Endometrial microvascular endothelial cells (primary cell): Measurements from ENCODE around the gene MOSMO. TPM values are rescaled to one million over a fixed set of nuclear protein-coding genes. Genes with fewer than 3 reads are reported as not detected.
"Not testable (repeated sequence)": the region's sequence is repeated elsewhere in the genome, so short reads cannot be mapped to it uniquely, and the experiment has no call there.

Source experiments
- in situ Hi-C: cut with HindIII; loops from 2 replicates; pipeline ENCODE4 v1.10.0; 2017; ENCODE audit warnings: low sequenced_read_pairs, low pct_unique_long_range_greater_than_20kb; ENCODE audit errors: inconsistent ontology term
- total RNA-seq: library from RNA; depleted of rRNA; stranded (reverse); fragments of >200 nt; gene quantifications from one replicate; pipeline ENCODE4 v1.2.3, GENCODE V29; 2015; ENCODE audit errors: inconsistent ontology term

MOSMO gene
- total RNA-seq, 1 donor from 2014 or later: 42.5 TPM

DNA sequence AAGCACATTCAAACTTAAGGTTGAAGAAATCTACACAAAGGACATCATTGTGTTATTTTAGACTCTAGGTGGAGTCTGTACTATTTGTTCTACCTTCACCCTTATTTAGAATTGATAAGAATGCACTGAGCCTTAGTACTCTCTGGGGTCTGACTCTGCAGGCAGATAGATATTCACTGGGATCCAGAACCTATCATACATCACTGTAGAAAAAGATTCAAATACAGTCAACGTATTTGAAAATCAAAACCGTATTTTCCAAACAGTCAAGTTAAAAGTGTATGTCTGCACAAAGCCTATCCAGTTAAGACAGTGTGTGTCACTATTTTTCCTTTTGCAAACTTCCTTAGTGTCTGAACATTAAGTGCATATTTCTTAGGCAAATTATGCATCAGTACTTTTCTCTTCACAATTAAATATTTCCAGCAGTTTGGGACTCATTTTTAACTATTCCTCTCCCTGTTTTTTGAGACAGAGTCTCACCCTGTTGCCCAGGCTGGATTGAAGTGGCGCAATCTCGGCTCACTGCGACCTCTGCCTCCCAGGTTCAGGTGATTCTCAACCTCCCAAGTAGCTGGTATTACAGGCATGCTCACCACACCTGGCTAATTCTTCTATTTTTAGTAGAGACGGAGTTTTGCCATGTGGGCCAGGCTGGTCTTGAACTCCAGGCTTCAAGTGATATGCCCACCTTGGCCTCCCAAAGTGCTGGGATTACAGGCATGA lies 22.3 kb downstream of the MOSMO start:
- in situ Hi-C loops: no loop called here

DNA sequence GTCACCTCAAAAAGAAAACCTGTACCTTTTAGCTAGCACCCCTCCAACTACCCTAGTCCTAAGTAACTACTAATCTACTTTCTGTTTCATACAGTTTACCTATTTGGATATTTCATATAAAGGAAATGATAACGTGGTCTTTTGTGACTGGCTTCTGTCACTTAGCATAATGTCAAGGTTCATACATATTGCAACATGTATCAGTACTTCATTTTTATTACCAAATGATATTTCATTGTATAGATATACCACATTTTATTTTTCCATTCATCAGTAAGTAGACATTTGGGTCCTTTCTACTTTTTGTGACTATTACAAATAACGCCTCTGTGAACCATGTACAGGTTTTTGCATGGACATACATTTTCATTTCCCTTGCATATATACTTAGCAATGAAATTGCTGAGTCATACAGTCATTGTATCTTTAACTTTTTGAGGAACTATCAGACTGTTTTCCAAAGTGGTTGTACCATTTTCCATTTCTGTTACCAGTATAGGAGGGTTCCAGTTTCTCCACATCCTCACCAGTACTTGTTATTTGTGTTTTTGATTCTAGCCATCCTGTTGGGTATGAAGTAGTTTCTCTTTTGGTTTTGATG lies 23.7 kb downstream of the MOSMO start:
- in situ Hi-C loops: no loop called here

DNA sequence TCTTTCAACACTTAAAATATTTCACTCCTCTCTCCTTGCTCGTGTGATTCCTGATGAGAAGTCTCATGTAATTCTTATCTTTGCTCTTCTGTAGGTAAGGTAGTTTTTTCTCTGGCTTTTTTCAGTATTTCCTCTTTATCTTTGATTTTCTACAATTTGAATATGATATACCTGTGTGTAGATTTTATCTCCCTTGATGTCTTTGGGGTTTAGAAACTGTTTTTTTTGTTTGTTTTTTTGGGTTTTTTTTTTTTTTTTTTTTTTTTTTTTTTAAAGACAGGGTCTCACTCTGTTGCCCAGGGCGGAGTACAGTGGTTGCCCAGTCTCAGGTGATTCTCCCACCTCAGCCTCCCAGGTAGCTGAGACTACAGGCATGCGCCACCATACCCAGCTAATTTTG lies 26.6 kb downstream of the MOSMO start:
- in situ Hi-C loops: no loop called here

DNA sequence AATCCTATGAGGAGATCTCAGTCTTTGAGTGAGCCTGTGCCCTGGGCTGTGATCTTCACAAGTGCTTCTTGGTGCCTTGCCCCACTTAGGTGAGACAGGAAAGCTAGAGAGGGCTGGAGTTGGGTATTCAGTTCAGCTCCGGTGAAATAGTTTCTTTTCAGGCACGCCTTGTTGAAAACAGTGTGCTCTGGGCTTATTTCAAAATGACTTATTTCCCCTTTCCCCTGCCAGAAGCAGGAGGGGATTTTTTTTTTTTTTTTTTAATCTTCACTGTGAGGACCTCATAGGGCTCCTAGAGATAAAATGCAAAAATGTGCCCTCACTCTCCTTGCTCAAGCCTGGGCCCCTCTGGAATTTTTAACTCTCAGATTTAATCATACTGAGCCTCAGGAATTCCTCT lies 27.2 kb downstream of the MOSMO start:
- in situ Hi-C loops: no loop called here

DNA sequence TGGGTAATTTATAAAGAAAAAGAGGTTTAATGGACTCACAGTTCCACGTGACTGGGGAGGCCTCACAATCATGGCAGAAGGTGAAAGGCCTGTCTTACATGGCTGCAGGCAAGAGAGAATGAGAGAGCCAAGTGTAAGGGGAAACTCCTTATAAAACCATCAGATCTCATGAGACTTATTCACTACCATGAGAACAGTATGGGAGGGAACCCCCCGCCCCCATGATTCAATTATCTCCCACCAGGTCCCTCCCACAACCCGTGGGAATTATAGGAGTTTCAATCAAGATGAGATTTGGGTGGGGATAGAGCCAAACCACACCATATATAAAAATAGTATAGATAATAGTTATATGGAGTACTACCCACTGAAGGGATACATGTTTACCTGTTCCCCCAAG lies 36.0 kb downstream of the MOSMO start:
- in situ Hi-C loops: not testable (repeated sequence)

DNA sequence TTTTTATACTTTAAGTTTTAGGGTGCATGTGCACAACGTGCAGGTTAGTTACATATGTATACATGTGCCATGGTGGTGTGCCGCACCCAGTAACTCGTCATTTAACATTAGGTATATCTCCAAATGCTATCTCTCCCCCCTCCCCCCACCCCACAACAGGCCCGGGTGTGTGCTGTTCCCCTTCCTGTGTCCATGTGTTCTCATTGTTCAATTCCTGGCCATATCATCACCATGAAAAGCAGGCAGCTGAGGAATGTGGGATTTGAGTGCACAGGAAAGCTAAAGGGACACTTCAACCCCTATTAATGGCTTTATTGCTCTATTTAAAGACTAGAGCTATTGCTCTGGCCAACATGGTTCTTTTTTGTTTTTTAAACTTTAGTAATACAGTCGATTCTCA lies 38.0 kb downstream of the MOSMO start:
- in situ Hi-C loops: not testable (repeated sequence)

DNA sequence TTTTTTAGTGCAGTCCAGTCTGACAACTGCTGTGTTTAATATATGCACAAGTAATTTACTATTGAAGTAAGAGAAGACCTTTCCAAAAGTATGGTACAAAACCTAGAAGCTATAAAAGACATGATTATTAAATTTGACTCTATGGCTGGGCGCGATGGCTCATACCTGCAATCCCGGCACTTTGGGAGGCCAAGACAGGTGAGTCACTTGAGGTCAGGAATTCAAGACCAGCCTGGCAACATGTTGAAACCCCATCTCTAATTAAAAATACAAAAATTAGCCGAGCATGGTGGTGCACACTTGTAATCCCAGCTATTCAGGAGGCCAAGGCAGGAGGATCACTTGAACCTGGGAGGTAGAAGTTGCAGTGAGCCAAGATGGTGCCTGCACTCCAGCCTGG lies 43.1 kb downstream of the MOSMO start:
- in situ Hi-C loops: no loop called here

DNA sequence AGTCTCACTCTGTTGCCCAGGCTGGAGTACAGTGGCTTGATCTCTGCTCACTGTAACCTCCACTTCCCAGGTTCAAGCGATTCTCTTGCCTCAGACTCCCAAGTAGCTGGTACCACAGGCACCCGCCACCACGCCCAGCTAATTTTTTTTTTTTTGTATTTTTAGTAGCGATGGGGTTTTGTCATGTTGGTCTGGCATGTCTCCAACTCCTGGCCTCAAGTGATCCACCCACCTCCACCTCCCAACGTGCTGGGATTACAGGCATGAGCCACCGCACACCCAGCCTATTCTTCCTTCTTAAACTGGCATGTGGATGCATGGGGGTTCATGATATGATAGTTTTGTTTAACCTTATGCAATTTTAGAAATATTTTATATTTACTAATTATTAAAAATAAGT lies 45.1 kb downstream of the MOSMO start:
- in situ Hi-C loops: no loop called here

DNA sequence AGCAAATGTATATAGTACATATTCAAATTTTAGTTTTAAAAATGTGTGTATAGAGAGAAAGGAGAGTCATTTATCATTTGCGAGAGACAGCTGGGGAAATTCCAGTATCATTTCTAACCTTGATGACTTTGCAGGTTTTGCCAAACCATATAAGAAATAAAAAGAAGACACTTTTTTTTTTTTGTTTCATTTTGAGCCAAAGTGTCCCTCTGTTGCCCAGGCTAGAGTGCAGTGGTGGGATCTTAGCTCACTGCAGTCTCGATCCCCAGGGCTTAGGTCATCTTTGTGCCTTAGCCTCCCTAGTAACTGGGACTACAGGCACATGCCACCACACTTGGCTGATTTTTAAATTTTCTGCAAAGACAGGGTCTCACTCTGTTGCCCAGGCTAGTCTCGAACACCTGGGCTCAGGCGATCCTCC lies 46.0 kb downstream of the MOSMO start:
- in situ Hi-C loops: no loop called here

DNA sequence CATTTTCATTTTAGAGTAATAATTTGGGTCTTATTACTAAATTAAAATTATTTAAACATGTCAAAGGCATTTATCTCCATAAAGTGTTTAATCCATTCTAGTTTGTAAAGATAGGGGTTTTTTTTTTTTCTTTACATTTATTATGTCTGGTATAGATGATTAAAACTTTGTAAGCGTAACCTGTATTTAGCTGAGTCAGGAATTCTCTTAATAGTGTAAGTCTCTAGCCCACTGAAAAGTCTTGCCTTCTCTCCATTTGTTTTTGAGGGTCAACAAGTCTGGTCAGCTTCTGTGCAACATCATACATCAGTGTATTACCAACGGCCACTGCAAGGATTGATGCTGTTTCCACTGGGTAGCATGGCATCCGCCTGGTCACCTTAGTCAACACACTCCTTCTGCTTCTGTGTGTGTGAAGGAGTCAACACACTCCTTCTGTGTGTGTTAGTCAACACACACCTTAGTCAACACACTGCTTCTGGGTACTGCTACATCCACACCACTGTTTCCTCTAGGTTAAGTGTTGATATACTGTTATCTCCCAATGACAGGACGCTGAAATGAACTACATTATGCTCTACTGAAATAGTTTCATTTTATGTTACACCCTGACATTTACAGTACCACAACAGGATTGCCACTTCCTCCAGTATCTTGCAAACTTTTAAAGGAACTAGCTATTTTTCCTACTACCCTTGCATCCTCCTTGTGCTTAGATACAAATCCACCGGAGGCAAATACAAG lies 47.1 kb downstream of the MOSMO start:
- in situ Hi-C loops: no loop called here

DNA sequence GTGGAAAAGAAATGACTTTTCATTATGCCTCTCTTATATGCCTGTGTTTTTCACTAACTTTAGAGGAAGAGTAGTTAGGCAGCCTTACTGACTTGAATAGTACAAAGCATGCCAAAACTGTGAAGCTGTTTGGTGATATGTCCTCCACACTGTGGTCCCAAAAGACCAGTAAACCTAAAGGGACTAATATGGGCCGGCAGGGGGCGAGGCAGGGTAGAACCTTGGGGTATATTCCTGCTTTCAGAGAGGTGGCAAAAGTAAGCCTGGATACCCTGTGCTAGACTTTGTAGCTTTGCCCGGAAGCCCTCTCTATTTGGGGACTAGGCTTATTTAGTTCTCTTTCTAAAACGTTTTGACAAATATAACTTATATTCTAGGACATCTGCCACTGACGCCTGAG lies 48.0 kb downstream of the MOSMO start:
- in situ Hi-C loops: no loop called here

DNA sequence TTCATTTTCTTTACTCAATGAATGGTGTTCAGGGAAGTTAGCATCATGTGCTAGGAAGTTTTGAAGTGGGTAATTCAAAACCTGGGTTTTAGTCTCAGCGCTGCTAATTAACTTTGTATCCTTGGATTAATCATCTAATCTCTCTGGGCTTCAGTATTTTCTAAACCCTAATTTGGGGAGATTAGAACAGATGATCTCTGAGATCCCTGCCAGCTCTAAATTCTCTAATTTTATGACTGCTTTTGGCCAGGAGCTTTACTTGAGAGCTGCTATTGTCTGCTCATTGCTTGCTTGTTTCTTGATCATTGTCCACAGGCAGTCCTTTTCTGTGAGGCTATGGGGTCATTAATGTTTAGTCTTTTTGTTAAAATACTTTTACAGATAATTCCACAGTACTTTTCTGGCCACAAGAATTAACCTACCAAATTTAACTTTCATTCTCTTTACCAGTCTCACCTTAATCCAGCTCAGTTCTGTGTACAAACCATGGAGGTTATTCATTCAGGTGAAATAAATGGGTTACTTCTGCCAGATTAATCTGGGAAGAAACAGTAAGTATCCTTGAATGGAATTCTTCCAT lies 56.1 kb downstream of the MOSMO start:
- in situ Hi-C loops: no loop called here

DNA sequence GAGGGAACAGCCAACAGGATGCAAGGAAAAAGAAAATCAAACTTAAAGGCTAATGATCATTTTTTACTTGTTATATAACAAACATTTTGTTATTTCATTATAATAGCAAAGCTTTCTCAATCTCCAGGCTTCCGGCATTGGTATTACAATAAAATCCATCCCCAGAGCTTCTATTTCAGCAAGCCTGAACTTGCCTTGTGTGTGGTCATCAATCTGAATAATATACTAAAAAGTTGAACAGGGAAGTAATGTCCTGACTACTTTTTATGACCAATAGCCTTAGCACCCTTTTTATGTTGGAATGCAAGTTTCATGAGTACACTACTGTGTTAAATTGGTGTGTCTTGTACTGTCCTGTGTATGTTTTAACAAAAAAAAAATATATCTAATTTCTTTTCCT lies 57.3 kb downstream of the MOSMO start:
- in situ Hi-C loops: no loop called here

DNA sequence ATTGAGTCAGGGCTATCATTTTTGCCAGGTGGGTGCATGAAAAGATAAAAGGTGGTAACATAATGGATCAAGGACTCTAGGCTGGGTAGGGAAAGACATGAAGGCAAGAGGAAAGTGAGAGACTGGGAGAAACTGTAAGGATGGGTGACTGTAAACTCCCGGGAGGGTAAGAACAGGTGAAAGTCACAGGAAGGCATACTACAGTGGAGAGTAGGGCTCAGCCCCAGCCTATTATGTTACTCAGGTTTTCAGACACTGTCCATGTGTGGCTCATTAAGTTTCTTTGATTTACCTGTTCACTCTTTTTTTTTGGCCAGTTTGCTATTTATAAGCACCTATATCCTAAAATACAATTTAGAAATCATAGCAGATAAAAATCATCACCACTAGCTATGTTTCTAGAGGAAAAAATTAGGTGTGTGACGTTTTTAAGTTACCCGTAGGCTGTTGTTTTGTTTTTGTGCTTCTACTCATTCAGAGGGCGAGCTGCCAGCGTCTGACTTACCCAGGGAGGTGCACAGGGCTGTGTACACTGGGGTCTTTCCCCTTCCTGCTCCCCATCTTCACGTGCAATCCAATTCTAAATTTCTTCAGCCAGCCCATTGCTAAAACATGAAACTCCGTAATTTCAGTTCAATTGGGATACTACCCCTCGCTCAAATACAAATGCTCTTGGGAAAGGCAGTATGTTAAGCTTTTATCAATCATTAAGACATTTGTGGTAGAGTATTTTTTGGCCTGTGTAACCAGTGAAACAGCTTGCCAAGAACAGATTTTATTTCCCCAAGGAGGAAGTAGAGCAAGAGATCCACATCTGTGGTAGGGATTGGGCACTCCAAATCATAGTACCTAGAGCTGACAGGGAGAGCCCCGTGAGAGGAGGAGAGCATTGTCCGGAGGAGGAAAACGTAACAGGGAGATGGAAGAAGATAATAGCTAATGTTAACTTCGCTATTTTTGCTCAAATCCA lies 62.7 kb downstream of the MOSMO start:
- in situ Hi-C loops: no loop called here

DNA sequence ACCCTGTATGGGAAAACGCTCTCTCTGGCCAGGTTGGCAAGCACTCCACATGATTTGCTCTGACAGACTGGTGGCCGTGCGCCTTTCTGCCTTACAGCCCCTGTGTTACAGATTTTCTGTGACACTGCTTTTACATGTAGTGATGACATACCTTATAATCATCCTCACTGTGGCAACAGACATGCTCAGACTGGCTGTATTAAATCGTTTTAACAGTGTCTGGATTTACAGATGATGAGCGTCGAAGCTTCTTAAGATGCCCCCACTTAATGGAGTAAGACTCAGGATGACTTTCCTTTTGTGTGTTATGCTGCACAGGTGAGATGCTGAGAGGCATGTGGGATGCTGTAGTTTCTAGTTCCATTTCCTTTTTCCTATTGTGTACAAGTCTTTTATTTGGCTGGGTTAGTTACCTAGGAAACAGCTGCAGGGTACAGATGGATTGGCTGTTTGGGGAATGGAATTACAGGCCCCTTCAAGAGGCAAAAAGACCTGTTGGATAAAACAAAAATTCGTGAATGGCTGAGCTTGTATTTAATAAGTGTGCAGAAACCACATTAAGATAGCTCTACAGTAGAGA lies 63.5 kb downstream of the MOSMO start:
- in situ Hi-C loops: no loop called here

DNA sequence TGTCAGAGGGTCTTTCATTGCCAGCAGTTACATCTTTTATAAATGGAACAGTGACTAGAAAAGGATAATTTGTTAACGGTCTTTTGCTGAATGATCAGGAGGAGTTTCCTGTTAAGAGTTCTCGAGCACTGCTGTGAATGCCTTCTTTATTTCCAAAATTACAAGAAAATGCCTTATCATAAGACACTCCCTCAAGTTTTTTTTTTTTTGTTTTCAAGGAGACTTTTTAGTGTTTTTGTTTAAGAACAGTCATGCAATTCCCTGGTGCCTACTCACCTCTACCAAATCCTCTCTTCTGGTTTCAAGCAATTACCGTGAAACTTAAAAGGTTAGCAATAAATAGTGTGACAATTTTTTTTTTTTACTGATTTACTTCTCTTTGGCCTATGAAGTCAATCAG lies 65.4 kb downstream of the MOSMO start:
- in situ Hi-C loops: no loop called here

DNA sequence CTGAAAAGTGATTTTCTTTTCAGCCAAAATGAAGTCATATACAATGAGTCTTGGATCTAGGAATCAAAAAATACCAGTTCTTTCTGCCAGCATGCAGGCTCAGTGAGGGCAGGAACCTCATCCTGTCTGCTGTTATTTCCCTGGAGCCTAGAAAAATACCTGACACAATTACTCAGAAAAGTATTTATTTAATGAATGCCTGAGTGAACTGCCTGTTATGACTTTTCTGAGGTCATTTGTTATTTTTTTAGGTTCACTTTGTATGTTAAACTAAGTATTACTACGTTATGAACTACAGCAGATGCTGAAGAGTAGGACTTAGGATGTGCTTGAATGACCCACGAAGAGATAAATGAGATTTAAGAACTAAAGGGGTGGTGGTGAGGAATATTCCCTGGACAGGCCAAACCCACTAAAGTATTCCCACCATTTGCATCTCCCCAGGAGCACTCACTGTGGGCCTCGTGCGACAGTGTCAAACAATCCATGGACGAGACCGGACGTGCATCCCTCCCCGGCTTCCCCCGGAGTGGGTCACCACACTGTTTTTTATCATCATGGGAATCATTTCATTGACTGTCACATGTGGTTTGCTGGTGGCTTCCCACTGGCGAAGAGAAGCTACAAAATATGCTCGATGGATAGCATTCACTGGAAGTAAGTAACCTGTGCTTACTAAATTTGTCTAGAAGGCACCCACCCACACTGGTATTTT lies 67.3 kb downstream of the MOSMO start:
- in situ Hi-C loops: loop anchor here (25.0 kb wide), 1 partner anchor 187 kb away; no protein-coding TSS in a partner anchor

DNA sequence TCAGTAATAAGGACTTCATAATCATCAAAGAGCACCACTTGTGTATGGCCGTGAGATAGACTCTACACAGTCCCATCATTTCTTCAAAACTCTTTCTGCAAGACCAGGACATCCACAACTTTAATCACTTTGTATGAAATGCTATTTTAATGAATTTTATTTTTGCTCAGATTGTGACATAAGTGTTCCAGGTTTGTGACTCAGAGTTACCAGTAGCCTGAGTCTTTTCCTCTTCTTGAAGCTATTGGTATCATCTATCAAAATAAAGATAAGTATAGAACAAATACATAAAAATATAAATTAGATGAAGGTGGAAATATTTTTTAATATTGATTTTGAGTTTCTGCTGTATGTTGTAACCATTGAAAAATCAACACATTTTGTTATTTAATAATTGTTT lies 67.9 kb downstream of the MOSMO start:
- in situ Hi-C loops: loop anchor here (25.0 kb wide), 1 partner anchor 187 kb away; no protein-coding TSS in a partner anchor
